GM12878 (cell line): ENCODE results near the gene GALNT17. TPM values are rescaled to one million over a fixed set of nuclear protein-coding genes. Genes with fewer than 3 reads are reported as not detected.

ENCODE experiments used
- ATAC-seq: fragments of 200-7000 bp; cut with Tn5 transposase; 3 replicates; pipeline ENCODE4 v1.9.1; 2020; ENCODE audit warnings: mild to moderate bottlenecking, moderate library complexity
- BruUV-seq: library from RNA; stranded (reverse); fragments of 400-500 nt; replicated peaks from 2 replicates; lab custom pipeline; 2021; lab: Mats Ljungman, UMichigan
- CTCF ChIA-PET: fragments of 300-600 bp; sonication (Branson Sonifier 250); formaldehyde crosslinking; extraction: SDS; loops from one replicate; lab custom pipeline; 2021; ENCODE audit warnings: inconsistent platforms; lab: Yijun Ruan, JAX
- POLR2A ChIA-PET: fragments of 350-600 bp; formaldehyde crosslinking; extraction: SDS; loops from one replicate; lab custom pipeline; 2021; ENCODE audit warnings: inconsistent platforms; lab: Charles Lee
- RAD21 ChIA-PET: fragments of 300-600 bp; sonication (Branson Sonifier 250); formaldehyde crosslinking; loops from one replicate; lab custom pipeline; 2023; ENCODE audit warnings: antibody characterized with exemption; ENCODE audit not compliant: unreplicated experiment; lab: Charles Lee
- SMC1A ChIA-PET: fragments of 300-600 bp; sonication (Branson Sonifier 250); formaldehyde crosslinking; loops from one replicate; lab custom pipeline; 2023; ENCODE audit not compliant: unreplicated experiment, uncharacterized antibody; lab: Charles Lee
- DNase-seq: peaks from one replicate; pipeline ENCODE4 v3.0.0-alpha.2; 2011; ENCODE audit warnings: low read depth, low spot score
- FAIRE-seq: peaks from 3 replicates; lab custom pipeline; 2011; peaks lifted over from hg19 to GRCh38; lab: Jason Lieb, UNC
- H2AFZ ChIP-seq: 2 replicates; pipeline ENCODE4 v1.6.0; 2011; ENCODE audit warnings: low read depth, low read length, control low read depth; ENCODE audit not compliant: control insufficient read depth
- H3K27ac ChIP-seq: 2 replicates; pipeline ENCODE4 v1.5.1; 2011; ENCODE audit warnings: control low read depth; ENCODE audit not compliant: control insufficient read depth, insufficient read depth
- H3K27me3 ChIP-seq, 2 experiments: replicated peaks in 1 of 2; 2 replicates each; pipeline versions ENCODE4 v1.6.0 to v1.6.1; 2011; ENCODE audit warnings: low read length in 1 of 2; ENCODE audit not compliant: control insufficient read depth in 2 of 2, insufficient read depth in 2 of 2
- H3K36me3 ChIP-seq, 2 experiments: 2 replicates each; pipeline ENCODE4 v1.5.1; 2011; ENCODE audit warnings: low read length in 1 of 2; ENCODE audit not compliant: control insufficient read depth in 2 of 2, insufficient read depth in 2 of 2
- H3K4me1 ChIP-seq: 2 replicates; pipeline ENCODE4 v1.6.1; 2011; ENCODE audit warnings: mild to moderate bottlenecking, low read length, moderate library complexity, mixed read lengths; ENCODE audit not compliant: control insufficient read depth, insufficient read depth
- H3K4me2 ChIP-seq: 2 replicates; pipeline ENCODE4 v1.6.0; 2011; ENCODE audit warnings: control low read depth; ENCODE audit not compliant: control insufficient read depth, insufficient read depth
- H3K4me3 ChIP-seq: fragments of 200-600 bp; sonication (generic); 2 replicates; pipeline ENCODE4 v1.5.1; 2016
- H3K79me2 ChIP-seq: 2 replicates; pipeline ENCODE4 v1.6.0; 2011; ENCODE audit warnings: low read length; ENCODE audit not compliant: control insufficient read depth, insufficient read depth
- H3K9ac ChIP-seq: 2 replicates; pipeline ENCODE4 v1.8.0; 2011; ENCODE audit warnings: low read length, control low read depth, mixed read lengths; ENCODE audit not compliant: control insufficient read depth, insufficient read depth
- H3K9me3 ChIP-seq: replicated peaks from 3 replicates; pipeline ENCODE4 v1.5.1; 2011; ENCODE audit warnings: mild to moderate bottlenecking, low read length; ENCODE audit not compliant: control insufficient read depth, insufficient read depth
- H4K20me1 ChIP-seq: 2 replicates; pipeline ENCODE4 v1.6.0; 2011; ENCODE audit not compliant: control insufficient read depth, insufficient read depth
- BHLHE40 ChIP-seq, 2 experiments: fragments of 450-650 bp in 1 of 2; IDR thresholded peaks; 2 replicates each; pipeline ENCODE4 v1.6.1; 2011 to 2017; ENCODE audit warnings: low read depth in 2 of 2, borderline replicate concordance in 1 of 2, improper control_type of control experiment in 1 of 2, low read length in 1 of 2, mild to moderate bottlenecking in 1 of 2
- JUND ChIP-seq: IDR thresholded peaks from 2 replicates; pipeline ENCODE4 v1.6.1; 2012; ENCODE audit warnings: low read depth, mild to moderate bottlenecking, low read length, improper control_type of control experiment, moderate library complexity
- KAT2A ChIP-seq: conservative IDR thresholded peaks from 2 replicates; pipeline ENCODE4 v1.6.1; 2011; ENCODE audit warnings: low read depth, low read length; ENCODE audit not compliant: control insufficient read depth
- NFXL1 ChIP-seq: fragments of 450-650 bp; IDR thresholded peaks from 2 replicates; pipeline ENCODE4 v1.6.1; 2017; ENCODE audit warnings: antibody characterized with exemption, mild to moderate bottlenecking, borderline replicate concordance
- PAX5 ChIP-seq: IDR thresholded peaks from 2 replicates; pipeline ENCODE4 v1.6.1; 2011; ENCODE audit warnings: low read depth, low read length, borderline replicate concordance
- PML ChIP-seq: IDR thresholded peaks from 2 replicates; pipeline ENCODE4 v1.6.1; 2012; ENCODE audit warnings: low read length, inconsistent platforms
- SMAD1 ChIP-seq: fragments of 450-650 bp; IDR thresholded peaks from 2 replicates; pipeline ENCODE4 v1.6.1; 2018; ENCODE audit warnings: mild to moderate bottlenecking, low read depth; ENCODE audit not compliant: partially characterized antibody
- SMC3 ChIP-seq: IDR thresholded peaks from 2 replicates; pipeline ENCODE4 v1.6.1; 2011; ENCODE audit warnings: low read length, improper control_type of control experiment, borderline replicate concordance
- SUPT20H ChIP-seq: IDR thresholded peaks from 2 replicates; pipeline ENCODE4 v1.6.1; 2011; ENCODE audit warnings: low read depth, mild to moderate bottlenecking, low read length, moderate library complexity, borderline replicate concordance; ENCODE audit not compliant: control insufficient read depth
- ZNF24 ChIP-seq: fragments of 450-650 bp; IDR thresholded peaks from 2 replicates; pipeline ENCODE4 v1.6.1; 2017; ENCODE audit warnings: antibody characterized with exemption, mild to moderate bottlenecking
- WGBS: methylation state at CpG from one replicate; pipeline ENCODE4 v1.1.6; 2016; ENCODE audit warnings: low lambda C conversion rate; ENCODE audit not compliant: insufficient replicate concordance, insufficient coverage; ENCODE audit errors: missing lambda C conversion rate; 5-methylcytosine and 5-hydroxymethylcytosine counted together
- in situ Hi-C: fragments of 300-500 bp; cut with MboI; formaldehyde crosslinking; loops from 9 replicates; pipeline ENCODE4 v1.14.3; 2018; ENCODE audit warnings: mixed read lengths
- intact Hi-C: fragments of 100-400 bp; cut with micrococcal nuclease; formaldehyde crosslinking; loops from one replicate; pipeline ENCODE4 v1.14.2; 2022; ENCODE audit not compliant: unreplicated experiment
- polyA plus RNA-seq, 11 experiments: library from polyadenylated mRNA; depleted of rRNA in 4 of 11; unstranded in 6 of 11; stranded (reverse) in 5 of 11; fragments of >200 nt; fragmentation: Nextera tagmentation in 4 of 11; fragmentation: Illumina TruSeq in 1 of 11; extraction: Ambion mirVana in 4 of 11; extraction: Trizol in 1 of 11; gene quantifications; 1 replicate in 1 of 11; 2 replicates in 10 of 11; pipeline versions ENCODE4 v1.2.1 to v1.2.3, GENCODE V29; 2011 to 2016; ENCODE audit warnings: inconsistent platforms in 2 of 11, missing spikeins in 2 of 11, low read depth in 1 of 11
- total RNA-seq, 4 experiments: library from RNA; depleted of rRNA in 3 of 4; stranded (reverse); fragments of >200 nt in 3 of 4; fragmentation: Illumina TruSeq in 1 of 4; extraction: Trizol in 1 of 4; gene quantifications; 2 replicates each; pipeline versions ENCODE4 v1.2.1 to v1.2.3, GENCODE V29; 2013 to 2021
- TF ChIP-seq, protein P1 (sequence below): fragments of 450-650 bp; IDR thresholded peaks from 2 replicates; pipeline ENCODE4 v1.6.1; 2016; ENCODE audit warnings: mild to moderate bottlenecking

Gene GALNT17
- total and polyA plus RNA-seq, 10 of the 15 experiments (the other 5 are each of a cell fraction or from before 2014, with no cell fraction given): 0.12 to 0.15 TPM; not detected in 8

GRCh38 chr7:71303566-71303965, 171.6 kb downstream of the GALNT17 start:
- WGBS: 31% methylated on average over 6 of the region's 6 CpGs
- in situ Hi-C loops: no loop called here
- Histone ChIP-seq H3K79me2 (no peaks in the 10 kb centered on the region), H3K4me1 (no peaks in the 10 kb centered on the region), H4K20me1 (no peaks in the 10 kb centered on the region), H3K4me3 (no peak overlapping the region), H3K27ac (no peak overlapping the region), H2AFZ (no peak overlapping the region), H3K9ac (no peak overlapping the region), H3K27me3 (no peaks in the 10 kb centered on the region), H3K36me3 (no peaks in the 10 kb centered on the region), H3K9me3 (no peaks in the 10 kb centered on the region; the same call in 2 of the 3 replicates), H3K4me2 (no peak overlapping the region)
- ChIA-PET POLR2A (no interaction called here), RAD21 (no interaction called here), CTCF (no interaction called here), SMC1A (no interaction called here)
- ATAC-seq: no peak
- no peak for TF ChIP-seq PAX5
- no peak for TF ChIP-seq KAT2A
- no peak for TF ChIP-seq ZNF24
- TF ChIP-seq, protein P1, sequence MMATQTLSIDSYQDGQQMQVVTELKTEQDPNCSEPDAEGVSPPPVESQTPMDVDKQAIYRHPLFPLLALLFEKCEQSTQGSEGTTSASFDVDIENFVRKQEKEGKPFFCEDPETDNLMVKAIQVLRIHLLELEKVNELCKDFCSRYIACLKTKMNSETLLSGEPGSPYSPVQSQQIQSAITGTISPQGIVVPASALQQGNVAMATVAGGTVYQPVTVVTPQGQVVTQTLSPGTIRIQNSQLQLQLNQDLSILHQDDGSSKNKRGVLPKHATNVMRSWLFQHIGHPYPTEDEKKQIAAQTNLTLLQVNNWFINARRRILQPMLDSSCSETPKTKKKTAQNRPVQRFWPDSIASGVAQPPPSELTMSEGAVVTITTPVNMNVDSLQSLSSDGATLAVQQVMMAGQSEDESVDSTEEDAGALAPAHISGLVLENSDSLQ: no peak
- no peak for TF ChIP-seq SUPT20H
- no peak for TF ChIP-seq SMC3
- no peak for TF ChIP-seq BHLHE40 (IDR thresholded peaks at IDR 0.05; ENCODE audit: borderline replicate concordance in 1 of 2, low read depth in 2 of 2, low read length in 1 of 2)
- no peak for TF ChIP-seq JUND
- no peak for TF ChIP-seq SMAD1
- no peak for TF ChIP-seq NFXL1
- no peak for TF ChIP-seq PML
- intact Hi-C loops: no loop called here
- BruUV-seq: no TSS peak
- FAIRE-seq: no peak
- DNase-seq: no peak
